Measurements from ENCODE around the gene EFL1. TPM values are rescaled to one million over a fixed set of nuclear protein-coding genes. Genes with fewer than 3 reads are reported as not detected.
"Not testable (repeated sequence)": the region's sequence is repeated elsewhere in the genome, so short reads cannot be mapped to it uniquely, and the experiment has no call there.

Gene EFL1
- polyA plus RNA-seq, 1 experiment, result 19.3 TPM

GRCh38 chr15:82275410-82275809 lies 12.9 kb upstream of the EFL1 start:
- Histone ChIP-seq H3K27me3 (ENCODE audit: control insufficient read depth, insufficient read depth, low read length) (no peaks in the 10 kb centered on the region), H3K4me3 (ENCODE audit: low read depth, low read length) (no peak overlapping the region), H3K27ac (ENCODE audit: low read depth, low read length) (no peak overlapping the region), H3K9me3 (ENCODE audit: control insufficient read depth, insufficient read depth, low read length) (no peaks in the 10 kb centered on the region)
- ChIA-PET CTCF (interaction anchor here (0.6 kb wide), 2 partner anchors 13 to 1857 kb away, joined by 3 to 4 read pairs; partner anchors contain the start of gene EFL1), POLR2A (no interaction called here)
- TF ChIP-seq CTCF (IDR thresholded peaks at IDR 0.05; ENCODE audit: low read depth, low read length), result no peak
- DNase-seq (ENCODE audit: low read depth, low spot score), result no peak

GRCh38 chr15:82272154-82272553 lies 9.6 kb upstream of the EFL1 start:
- Histone ChIP-seq H3K9me3 (ENCODE audit: control insufficient read depth, insufficient read depth, low read length) (no peaks in the 10 kb centered on the region), H3K27ac (ENCODE audit: low read depth, low read length) (no peak overlapping the region), H3K27me3 (ENCODE audit: control insufficient read depth, insufficient read depth, low read length) (no peaks in the 10 kb centered on the region), H3K4me3 (ENCODE audit: low read depth, low read length) (no peak overlapping the region)
- CTCF ChIA-PET, result no interaction called here
- TF ChIP-seq CTCF (IDR thresholded peaks at IDR 0.05; ENCODE audit: low read depth, low read length), result no peak
- no peak for DNase-seq (ENCODE audit: low read depth, low spot score)
- POLR2A ChIA-PET, result no interaction called here

- POLR2A ChIA-PET; DNase-seq (ENCODE audit: low read depth, low spot score): not testable (repeated sequence)
Measured at GRCh38 chr15:82268454-82268853, 5.9 kb upstream of the EFL1 start.

GRCh38 chr15:82267137-82267536 lies 4.6 kb upstream of the EFL1 start:
- H3K27me3 ChIP-seq (ENCODE audit: control insufficient read depth, insufficient read depth, low read length); POLR2A ChIA-PET; DNase-seq (ENCODE audit: low read depth, low spot score); H3K4me3 ChIP-seq (ENCODE audit: low read depth, low read length); H3K27ac ChIP-seq (ENCODE audit: low read depth, low read length); H3K9me3 ChIP-seq (ENCODE audit: control insufficient read depth, insufficient read depth, low read length): not testable (repeated sequence)
- CTCF ChIA-PET, result interaction anchor here (2.8 kb wide), 1 partner anchor 13 kb away, joined by 8 read pairs; no protein-coding TSS in a partner anchor

More at GRCh38 chr15:82268454-82268853, 5.9 kb upstream of the EFL1 start:
- not testable (repeated sequence) for H3K27me3 ChIP-seq (ENCODE audit: control insufficient read depth, insufficient read depth, low read length); H3K27ac ChIP-seq (ENCODE audit: low read depth, low read length); H3K9me3 ChIP-seq (ENCODE audit: control insufficient read depth, insufficient read depth, low read length); H3K4me3 ChIP-seq (ENCODE audit: low read depth, low read length)
- CTCF ChIA-PET, result interaction anchor here (0.6 to 2.8 kb wide), 2 partner anchors 12 to 363 kb away, joined by 5 to 8 read pairs; no protein-coding TSS in a partner anchor

GRCh38 chr15:82263350-82263749 lies 816 bp upstream of the EFL1 start:
- DNase-seq (ENCODE audit: low read depth, low spot score), result no peak
- peak overlapping the region; percentile 78 for H3K4me3 ChIP-seq (ENCODE audit: low read depth, low read length)
- CTCF ChIA-PET, result interaction anchor here (1.7 kb wide), 1 partner anchor 853 kb away, joined by 4 read pairs; no protein-coding TSS in a partner anchor
- no peak for TF ChIP-seq CTCF (IDR thresholded peaks at IDR 0.05; ENCODE audit: low read depth, low read length)
- no peak overlapping the region for H3K27ac ChIP-seq (ENCODE audit: low read depth, low read length)
- no peaks in the 10 kb centered on the region; the same call in 1 of the 2 replicates for H3K9me3 ChIP-seq (ENCODE audit: control insufficient read depth, insufficient read depth, low read length)
- no peaks in the 10 kb centered on the region for H3K27me3 ChIP-seq (ENCODE audit: control insufficient read depth, insufficient read depth, low read length)
- POLR2A ChIA-PET, result no interaction called here

- not testable (repeated sequence) for DNase-seq (ENCODE audit: low read depth, low spot score); H3K27me3 ChIP-seq (ENCODE audit: control insufficient read depth, insufficient read depth, low read length); H3K9me3 ChIP-seq (ENCODE audit: control insufficient read depth, insufficient read depth, low read length)
- H3K4me3 ChIP-seq (ENCODE audit: low read depth, low read length), result peak overlapping the region; percentile 78
- peak overlapping the region; percentile 34 for H3K27ac ChIP-seq (ENCODE audit: low read depth, low read length)
- POLR2A ChIA-PET, result interaction anchor here (0.5 kb wide), 1 partner anchor 1302 kb away, joined by 5 read pairs; no protein-coding TSS in a partner anchor
- CTCF ChIA-PET, result interaction anchor here (0.6 to 1.7 kb wide), 3 partner anchors 14 to 851 kb away, joined by 3 to 4 read pairs (median 4); no protein-coding TSS in a partner anchor
Measured at GRCh38 chr15:82261566-82262421, 740 bp downstream of the EFL1 start.

- POLR2A ChIA-PET; DNase-seq (ENCODE audit: low read depth, low spot score); CTCF ChIA-PET: not testable (repeated sequence)
Measured at GRCh38 chr15:82248261-82248660, 14.3 kb downstream of the EFL1 start.

GRCh38 chr15:82245956-82246355 lies 16.6 kb downstream of the EFL1 start:
- H3K9me3 ChIP-seq (ENCODE audit: control insufficient read depth, insufficient read depth, low read length); DNase-seq (ENCODE audit: low read depth, low spot score); H3K27ac ChIP-seq (ENCODE audit: low read depth, low read length); POLR2A ChIA-PET; H3K27me3 ChIP-seq (ENCODE audit: control insufficient read depth, insufficient read depth, low read length); CTCF ChIA-PET; H3K4me3 ChIP-seq (ENCODE audit: low read depth, low read length): not testable (repeated sequence)

More at GRCh38 chr15:82248261-82248660, 14.3 kb downstream of the EFL1 start:
- H3K27me3 ChIP-seq (ENCODE audit: control insufficient read depth, insufficient read depth, low read length); H3K27ac ChIP-seq (ENCODE audit: low read depth, low read length); H3K4me3 ChIP-seq (ENCODE audit: low read depth, low read length); H3K9me3 ChIP-seq (ENCODE audit: control insufficient read depth, insufficient read depth, low read length): not testable (repeated sequence)

GRCh38 chr15:82243644-82244043 lies 18.9 kb downstream of the EFL1 start:
- H3K27ac ChIP-seq (ENCODE audit: low read depth, low read length); CTCF ChIA-PET; H3K27me3 ChIP-seq (ENCODE audit: control insufficient read depth, insufficient read depth, low read length); H3K9me3 ChIP-seq (ENCODE audit: control insufficient read depth, insufficient read depth, low read length); H3K4me3 ChIP-seq (ENCODE audit: low read depth, low read length); DNase-seq (ENCODE audit: low read depth, low spot score); POLR2A ChIA-PET: not testable (repeated sequence)

All from AG04450 (cell line).